Globus pallidus (tissue), 1 donor: ENCODE results near the gene IFT122.

Experiments
- DNase-seq: peaks from one replicate; pipeline ENCODE4 v3.0.0-alpha.2; 2015; ENCODE audit warnings: low spot score

Gene IFT122

GRCh38 chr3:129557548-129557894 is 117.5 kb downstream of the IFT122 start:
- DNase-seq = no peak

- no peak for DNase-seq
Observed at GRCh38 chr3:129558081-129558771, 118.2 kb downstream of the IFT122 start.

- no peak for DNase-seq
Observed at GRCh38 chr3:129558772-129559564, 118.9 kb downstream of the IFT122 start.

- DNase-seq = no peak
Observed at GRCh38 chr3:129559565-129560079, 119.6 kb downstream of the IFT122 start.

GRCh38 chr3:129560269-129560787 is 120.3 kb downstream of the IFT122 start:
- DNase-seq = no peak

- DNase-seq = peak; percentile 54
Observed at GRCh38 chr3:129560911-129561594, 121.0 kb downstream of the IFT122 start.

GRCh38 chr3:129561619-129562248 is 121.7 kb downstream of the IFT122 start:
- no peak for DNase-seq

- no peak for DNase-seq
Observed at GRCh38 chr3:129562803-129563202, 122.8 kb downstream of the IFT122 start.

GRCh38 chr3:129563332-129563731 is 123.3 kb downstream of the IFT122 start:
- no peak for DNase-seq

- no peak for DNase-seq
Observed at GRCh38 chr3:129563850-129564535, 124.0 kb downstream of the IFT122 start.

- DNase-seq = no peak
Observed at GRCh38 chr3:129564981-129565644, 125.1 kb downstream of the IFT122 start.

GRCh38 chr3:129565902-129566301 is 125.9 kb downstream of the IFT122 start:
- DNase-seq = no peak

- DNase-seq = no peak
Observed at GRCh38 chr3:129567176-129567705, 127.2 kb downstream of the IFT122 start.

GRCh38 chr3:129567939-129568338 is 127.9 kb downstream of the IFT122 start:
- no peak for DNase-seq

- no peak for DNase-seq
Observed at GRCh38 chr3:129569856-129570255, 129.8 kb downstream of the IFT122 start.
